IPS-NIHi7 (cell line): ENCODE results near the gene GNPDA1.

Source experiments
- DNase-seq: peaks from one replicate; pipeline ENCODE4 v3.0.0; 2012; ENCODE audit warnings: mixed read lengths; ENCODE audit errors: extremely low spot score

Gene GNPDA1

GRCh38 chr5:141957367-141957996 is 55.3 kb downstream of the GNPDA1 start:
- no peak for DNase-seq

DNA sequence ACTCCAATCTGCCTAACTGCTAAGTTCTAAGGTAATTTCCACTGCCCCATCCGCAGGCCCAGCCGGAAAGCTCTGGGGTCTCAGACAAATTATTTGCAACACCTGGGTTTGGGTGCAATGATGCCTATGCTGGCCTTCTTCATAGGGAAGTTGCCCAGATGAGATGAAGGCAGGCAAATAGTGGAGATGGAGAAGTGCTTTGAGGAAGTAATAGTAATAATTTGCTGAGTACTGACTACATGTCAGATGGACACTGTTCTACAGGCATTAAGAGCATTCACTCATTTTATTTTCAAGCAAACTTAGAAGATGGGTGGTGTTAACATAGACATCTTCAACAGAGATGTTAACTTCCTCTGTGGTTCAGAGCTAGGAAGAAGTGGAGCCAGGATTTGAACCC is 58.6 kb downstream of the GNPDA1 start:
- DNase-seq, result no peak

DNA sequence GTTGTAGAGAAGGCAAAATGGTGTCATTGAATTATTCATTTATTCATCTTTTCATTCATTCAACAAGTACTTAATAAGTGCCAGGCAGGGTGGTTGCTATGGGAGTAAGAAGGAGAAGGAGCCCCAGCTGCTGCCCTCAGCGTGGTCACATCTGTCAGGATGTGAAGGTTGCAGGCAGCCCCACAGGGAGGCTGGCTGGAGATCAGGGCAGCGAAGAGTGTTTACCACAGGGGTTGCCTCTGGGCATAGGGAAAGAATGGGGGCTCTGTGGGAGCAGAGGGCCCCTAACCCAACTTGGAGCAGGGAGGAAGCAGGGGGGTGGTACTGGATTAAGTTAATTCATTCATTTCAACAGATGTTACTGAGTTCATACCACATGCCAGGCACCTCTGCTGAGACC is 60.8 kb downstream of the GNPDA1 start:
- no peak for DNase-seq

- DNase-seq, result peak; percentile 92
Observed at GRCh38 chr5:141951332-141951781, 61.5 kb downstream of the GNPDA1 start.
